ENCODE data around the gene GARIN5A. TPM values are rescaled to one million over a fixed set of nuclear protein-coding genes. Genes with fewer than 3 reads are reported as not detected.

The GARIN5A gene
- total and polyA plus RNA-seq, 2 of the 8 experiments (the other 6 are each of a cell fraction or from before 2014, with no cell fraction given): 9.1 to 18.5 TPM

- Histone ChIP-seq H4K5ac (ENCODE audit: insufficient read length, low read depth, low read length) (peak within 1 kb of the TSS; percentile 87), H3K4me2 (ENCODE audit: insufficient read depth in 1 of 2, low read depth in 2 of 2, low read length in 2 of 2) (peak within 1 kb of the TSS; percentile 70 to 83), H3K23me2 (ENCODE audit: low read depth, low read length) (peaks cover 3% of the 10 kb centered on the region; the same call in 1 of the 2 replicates), H2AFZ (ENCODE audit: low read length) (peak within 1 kb of the TSS; percentile 14; the same call in 1 of the 2 replicates), H3K4me1 (replicated peaks in 1 of 4; ENCODE audit: control insufficient read depth in 3 of 4, insufficient read depth in 4 of 4, low read length in 3 of 4) (peaks cover 2 to 18% (median 13%) of the 10 kb centered on the region in 4 experiments), H2AK5ac (ENCODE audit: low read depth, low read length) (peak within 1 kb of the TSS; percentile 83; the same call in 1 of the 2 replicates), H3K27ac (ENCODE audit: low read depth, low read length) (peak within 1 kb of the TSS; percentile 62), H3K14ac (ENCODE audit: insufficient read length) (no peak within 1 kb of the TSS), H2BK12ac (ENCODE audit: low read depth, low read length) (peak within 1 kb of the TSS; percentile 68; the same call in 1 of the 2 replicates), H3K27me3 (replicated peaks in 1 of 4; ENCODE audit: control insufficient read depth in 3 of 4, extremely low read depth in 1 of 4, insufficient read depth in 3 of 4, low read length in 3 of 4) (peaks cover 0 to 19% (median 8%) of the 10 kb centered on the region in 4 experiments; a peak in 4 of 7 replicates), H4K91ac (replicated peaks; ENCODE audit: insufficient read length, low read length) (peak within 1 kb of the TSS; percentile 68), H4K8ac (ENCODE audit: extremely low read depth, insufficient read depth, low read length) (peak within 1 kb of the TSS; percentile 89), H3K36me3 (ENCODE audit: control insufficient read depth in 2 of 4, insufficient read depth in 4 of 4, low read length in 3 of 4) (no peaks in the 10 kb centered on the region), H2BK120ac (replicated peaks; ENCODE audit: low read depth, low read length) (no peak within 1 kb of the TSS), H3K18ac (ENCODE audit: extremely low read depth, low read length) (peak within 1 kb of the TSS; percentile 98), H4K20me1 (replicated peaks in 1 of 2; ENCODE audit: control insufficient read depth in 1 of 2, insufficient read depth in 2 of 2, low read length in 2 of 2) (no peaks in the 10 kb centered on the region), H2BK15ac (ENCODE audit: low read length) (peak within 1 kb of the TSS; percentile 72; the same call in 1 of the 2 replicates), H3K4ac (replicated peaks; ENCODE audit: insufficient read length, low read depth, low read length) (no peak within 1 kb of the TSS), H3K4me3 (ENCODE audit: extremely low read depth in 1 of 4, insufficient read depth in 2 of 4, low read depth in 3 of 4, low read length in 4 of 4) (peak within 1 kb of the TSS; percentile 52 to 74 (median 62)), H3K56ac (replicated peaks; ENCODE audit: insufficient read length, low read depth, low read length) (no peak within 1 kb of the TSS), H2BK5ac (ENCODE audit: low read depth, low read length) (peak within 1 kb of the TSS; percentile 71), H2BK20ac (ENCODE audit: low read length) (peak within 1 kb of the TSS; percentile 90; the same call in 1 of the 2 replicates), H3K79me1 (ENCODE audit: low read depth, low read length) (no peaks in the 10 kb centered on the region), H3K23ac (ENCODE audit: insufficient read length) (no peak within 1 kb of the TSS), H3K79me2 (ENCODE audit: control insufficient read depth in 1 of 2, insufficient read depth in 2 of 2, low read length in 2 of 2) (no peaks in the 10 kb centered on the region), H3K9me3 (ENCODE audit: insufficient read depth in 2 of 2, low read depth in 1 of 2, low read length in 1 of 2) (no peaks in the 10 kb centered on the region), H3K9ac (replicated peaks in 1 of 4; ENCODE audit: extremely low read depth in 1 of 4, low read depth in 3 of 4, low read length in 3 of 4) (peak within 1 kb of the TSS; percentile 14 to 58 (median 28); a peak in 5 of 7 replicates)
- WGBS, 2 experiments (ENCODE audit: extremely low coverage in 1 of 2, insufficient coverage in 1 of 2, insufficient read length in 1 of 2, insufficient replicate concordance in 2 of 2, low coverage in 1 of 2, low lambda C conversion rate in 2 of 2, missing lambda C conversion rate in 1 of 2): 17% methylated on average over 24 of the region's 40 CpGs; no CpG with 5 or more reads in 1 of the 2 experiments
- TF ChIP-seq HDAC6 (IDR thresholded peaks at IDR 0.05; ENCODE audit: low read depth, low read length) (no peak), CBX5 (IDR thresholded peaks at IDR 0.05; ENCODE audit: low read depth, low read length) (no peak), RFX5 (IDR thresholded peaks at IDR 0.05; ENCODE audit: borderline replicate concordance, low read depth, low read length) (peak; percentile 10; the same call in 1 of the 2 replicates), POLR2AphosphoS5 (IDR thresholded peaks at IDR 0.05; ENCODE audit: low read depth, low read length) (no peak), TBP (IDR thresholded peaks at IDR 0.05; ENCODE audit: low read depth, low read length) (no peak), NANOG (IDR thresholded peaks at IDR 0.05; ENCODE audit: insufficient read depth, low read depth, low read length, poor library complexity, severe bottlenecking) (no peak)
- ChIA-PET CTCF (ENCODE audit: partially characterized antibody) (no interaction called here), POLR2A (ENCODE audit: partially characterized antibody) (interaction anchor here (0.9 to 2.0 kb wide), 5 partner anchors 11 to 100 kb away, joined by 3 to 8 read pairs (median 3); partner anchors contain the start of gene SPIB)
- DNase-seq (ENCODE audit: low read depth in 1 of 2, low spot score in 2 of 2): no peak
- FAIRE-seq: no peak
These were observed 44.2 kb downstream of the GARIN5A start, which contains the start of gene MYBPC2 for GRCh38 chr19:50432221-50433028. Gene MYBPC2, plus strand, starts transcription at chr19:50432892. Its CDS starts 62 bp downstream, at chr19:50432954.
